GM18907 (cell line): Measurements from ENCODE around the gene SEMA3A.
A peak's percentile ranks its signal among the peaks of the same experiment; 100 is the strongest.

Experiments used
- ATAC-seq: cut with Tn5 transposase; IDR thresholded peaks from one replicate; pipeline ENCODE4 v1.9.1; 2021; ENCODE audit warnings: mild to moderate bottlenecking, moderate library complexity; ENCODE audit not compliant: unreplicated experiment

SEMA3A gene

DNA sequence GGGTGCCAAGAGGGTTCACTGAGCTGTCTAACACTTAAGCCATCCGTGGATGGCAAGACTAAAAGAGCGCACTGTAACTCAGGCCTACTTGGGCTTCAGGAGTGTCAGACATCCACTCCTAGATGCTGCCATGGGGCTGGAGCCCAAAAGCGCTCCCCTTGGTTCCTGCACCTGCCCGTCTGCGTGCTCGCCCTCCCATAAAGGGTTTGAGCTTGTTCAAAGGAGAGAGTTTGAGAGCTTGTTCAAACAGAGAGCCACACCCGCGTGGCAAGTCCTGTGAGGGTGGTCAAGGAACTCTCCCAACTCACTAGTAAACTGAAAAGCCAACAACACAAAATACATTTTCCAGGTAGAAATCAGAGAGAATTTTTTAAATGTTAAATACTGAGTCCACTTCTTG, 256.7 kb downstream of the SEMA3A start:
- no peak for ATAC-seq

DNA sequence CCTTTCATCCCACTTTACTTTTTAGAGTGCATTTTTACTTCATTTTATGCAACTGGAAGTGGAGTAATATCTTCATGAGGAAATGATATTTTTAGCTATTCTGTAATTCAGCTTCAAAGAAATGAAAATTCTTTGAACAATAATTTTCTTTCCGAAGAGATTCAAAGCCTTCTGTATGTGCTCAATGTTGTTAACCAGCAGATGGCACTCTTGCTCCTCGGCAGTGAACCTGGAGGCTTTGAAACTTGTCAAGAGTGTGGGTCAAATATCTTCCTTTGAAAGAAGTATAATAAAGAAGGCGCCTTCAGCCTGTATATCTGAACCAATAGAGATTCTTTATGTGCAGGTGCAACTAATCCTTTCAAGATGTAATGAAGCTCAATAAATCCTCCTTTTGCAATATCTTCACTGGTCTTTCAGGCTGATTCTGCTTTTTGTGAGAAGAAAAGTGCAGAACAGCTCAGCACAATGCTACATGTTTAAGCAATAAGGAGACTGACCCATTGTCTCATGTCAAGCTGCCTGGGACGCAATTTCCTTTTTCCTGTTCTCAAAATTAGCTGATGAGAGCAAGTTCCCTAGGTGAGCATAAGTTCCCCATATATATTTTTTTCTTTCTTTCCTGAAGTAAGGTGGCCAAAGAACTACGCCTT, 258.4 kb downstream of the SEMA3A start:
- peak; percentile 81 for ATAC-seq

DNA sequence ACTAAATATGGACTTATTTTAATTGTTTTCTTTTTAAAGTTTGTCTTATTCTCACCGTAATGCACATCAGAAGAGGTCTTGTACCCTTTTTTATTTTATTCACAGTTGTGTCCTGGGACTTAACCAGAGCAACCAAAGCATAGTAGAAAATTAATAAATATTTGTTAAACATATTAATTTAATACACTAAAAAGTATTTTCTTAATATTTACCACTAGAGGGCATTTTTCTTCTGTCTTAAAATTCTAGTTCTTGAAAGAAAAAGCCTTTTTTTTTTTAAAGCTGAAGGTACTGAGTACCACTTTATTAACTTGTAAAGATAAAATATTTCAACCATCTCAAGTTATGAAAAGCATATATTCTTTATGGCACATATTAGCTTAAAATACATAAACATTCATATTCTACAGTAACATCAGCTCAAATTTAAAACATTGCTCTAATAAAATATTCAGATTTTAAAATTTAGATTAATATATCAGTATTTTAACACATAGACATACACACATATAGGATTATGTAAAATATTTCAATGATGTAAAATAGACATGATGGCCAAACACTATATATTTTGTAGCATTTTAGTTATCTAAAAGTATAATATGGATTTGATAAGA, 260.4 kb downstream of the SEMA3A start:
- ATAC-seq: no peak

DNA sequence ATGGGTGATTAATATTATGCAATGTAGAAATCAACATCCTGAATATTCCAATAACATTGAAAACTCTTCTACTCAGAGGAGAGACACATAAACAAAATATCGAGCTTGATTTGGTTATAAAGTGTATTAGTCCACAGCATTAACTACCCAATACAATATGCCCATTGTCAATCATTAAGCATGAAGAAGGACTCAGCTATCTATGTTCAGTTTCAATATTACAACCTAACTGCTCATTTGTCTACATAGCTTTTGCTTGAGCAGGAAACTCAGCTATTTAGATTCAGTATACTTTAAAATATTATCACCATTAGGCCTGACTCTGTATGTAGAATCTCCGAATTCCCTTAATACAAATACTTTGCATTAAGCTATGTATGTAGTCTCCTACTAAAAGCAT, 262.6 kb downstream of the SEMA3A start:
- ATAC-seq: no peak

- ATAC-seq: no peak
These were observed 264.3 kb downstream of the SEMA3A start for GRCh38 chr7:83930262-83930661.

DNA sequence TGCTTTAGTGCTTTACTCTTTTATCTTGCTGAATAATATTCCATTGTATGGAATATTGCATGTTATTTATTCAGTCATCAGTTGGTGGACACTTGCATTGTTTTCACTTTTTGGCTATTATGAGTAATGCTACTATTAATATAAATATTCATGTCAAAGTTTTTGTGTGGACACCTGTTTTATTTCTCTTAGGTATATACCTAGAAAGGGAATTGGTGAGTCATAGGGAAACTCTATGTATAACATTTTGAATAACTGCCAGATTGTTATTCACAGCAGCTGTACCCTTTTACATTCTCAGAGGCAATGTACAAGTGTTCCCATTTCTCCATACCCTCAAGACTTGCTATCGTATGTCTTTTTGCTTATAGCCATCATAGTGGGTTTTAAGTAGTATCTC, 268.7 kb downstream of the SEMA3A start:
- no peak for ATAC-seq

DNA sequence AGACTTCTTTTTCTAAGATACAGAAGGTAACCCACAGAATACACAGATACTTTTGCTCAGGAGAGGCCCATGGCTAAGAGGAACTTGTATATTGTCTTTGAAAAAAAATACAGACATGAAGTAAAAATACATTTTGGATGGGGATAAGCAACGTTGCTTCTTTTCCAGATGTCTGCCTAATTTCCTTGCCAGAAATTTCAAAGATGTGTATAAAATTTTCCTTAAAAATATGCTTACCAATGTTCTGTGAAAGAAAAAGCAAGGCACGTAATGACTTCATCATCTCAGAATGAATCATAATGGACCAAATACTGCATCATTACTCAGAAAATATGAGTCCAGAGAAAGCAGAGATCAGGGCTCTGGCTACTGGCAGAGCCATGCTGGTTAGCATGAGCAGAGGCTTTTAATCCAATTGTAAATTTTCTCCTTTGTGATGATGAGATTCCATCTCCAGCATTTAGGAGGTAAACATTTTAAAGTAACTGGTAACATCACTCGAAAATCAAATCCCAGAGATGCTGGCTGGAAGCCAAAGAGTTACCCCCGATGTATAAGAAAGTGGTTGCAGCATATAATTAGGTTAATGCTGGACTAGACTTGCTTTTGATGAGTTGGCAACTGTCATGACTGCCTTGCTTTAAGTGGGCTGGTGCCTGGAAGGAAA, 272.5 kb downstream of the SEMA3A start:
- ATAC-seq: no peak

GRCh38 chr7:83921271-83921940, 273.2 kb downstream of the SEMA3A start:
- ATAC-seq: no peak

GRCh38 chr7:83918142-83918541, 276.4 kb downstream of the SEMA3A start:
- ATAC-seq: no peak

- no peak for ATAC-seq
These were observed 281.4 kb downstream of the SEMA3A start for GRCh38 chr7:83913174-83913573.

GRCh38 chr7:83908526-83908925, 286.1 kb downstream of the SEMA3A start:
- no peak for ATAC-seq
